B cell (primary cell): ENCODE measurements around the gene ARHGAP28. TPM values are rescaled to one million over a fixed set of nuclear protein-coding genes. Genes with fewer than 3 reads are reported as not detected.

Experiments
- ATAC-seq: fragments of 200-7000 bp; cut with Tn5 transposase; one replicate; pipeline ENCODE4 v1.10.0; 2021; ENCODE audit warnings: low read depth, mild to moderate bottlenecking, moderate number of reproducible peaks, moderate library complexity
- CTCF ChIA-PET: fragments of 350-600 bp; sonication (Branson Sonifier 250); formaldehyde crosslinking; loops from one replicate; lab custom pipeline; 2021; ENCODE audit warnings: antibody characterized with exemption, inconsistent platforms; lab: Charles Lee
- POLR2A ChIA-PET: fragments of 350-600 bp; sonication (Branson Sonifier 250); formaldehyde crosslinking; loops from one replicate; lab custom pipeline; 2021; ENCODE audit warnings: antibody characterized with exemption; lab: Charles Lee
- DNase-seq: peaks from one replicate; pipeline ENCODE4 v3.0.0; 2013
- H2AFZ ChIP-seq: 2 replicates; pipeline ENCODE4 v1.6.1; 2012; ENCODE audit warnings: mild to moderate bottlenecking, low read depth, low read length; ENCODE audit not compliant: insufficient read depth, poor library complexity, severe bottlenecking
- H3K27ac ChIP-seq, 2 donors: 1 replicate in 1 of 2; 2 replicates in 1 of 2; pipeline ENCODE4 v1.5.1; 2012 to 2013; ENCODE audit warnings: low read length in 2 of 2, mild to moderate bottlenecking in 2 of 2, moderate library complexity in 1 of 2
- H3K27me3 ChIP-seq, 4 experiments: fragments of 200-600 bp in 1 of 4; sonication (generic) in 1 of 4; replicated peaks in 1 of 4; 1 replicate in 2 of 4; 2 replicates in 2 of 4; pipeline versions ENCODE4 v1.6.1 to v1.7.0; 2013 to 2016; ENCODE audit warnings: low read length in 3 of 4, mild to moderate bottlenecking in 2 of 4, mixed read lengths in 1 of 4, moderate library complexity in 1 of 4; ENCODE audit not compliant: insufficient read depth in 4 of 4, control insufficient read depth in 3 of 4; ENCODE audit errors: control extremely low read depth in 1 of 4
- H3K36me3 ChIP-seq, 2 experiments: replicated peaks in 1 of 2; 1 replicate in 1 of 2; 2 replicates in 1 of 2; pipeline versions ENCODE4 v1.6.1 to v1.7.1; 2013; ENCODE audit warnings: low read length in 1 of 2; ENCODE audit not compliant: insufficient read depth in 2 of 2, control insufficient read depth in 1 of 2; ENCODE audit errors: control extremely low read depth in 1 of 2, extremely low read depth in 1 of 2
- H3K4me1 ChIP-seq, 2 donors: fragments of 200-600 bp in 1 of 2; sonication (generic) in 1 of 2; 1 replicate in 1 of 2; 2 replicates in 1 of 2; pipeline versions ENCODE4 v1.5.1 to v1.6.1; 2013 to 2017; ENCODE audit warnings: low read length in 2 of 2; ENCODE audit not compliant: control insufficient read depth in 2 of 2, insufficient read depth in 2 of 2
- H3K4me2 ChIP-seq: replicated peaks from 2 replicates; pipeline ENCODE3; 2012; ENCODE audit warnings: mild to moderate bottlenecking, low read depth, low read length; ENCODE audit not compliant: poor library complexity, severe bottlenecking
- H3K4me3 ChIP-seq, 5 experiments: fragments of 200-600 bp in 1 of 5; sonication (generic) in 1 of 5; 1 replicate in 3 of 5; 2 replicates in 2 of 5; pipeline versions ENCODE4 v1.5.1 to v1.7.0; 2011 to 2016; ENCODE audit warnings: low read length in 4 of 5, mild to moderate bottlenecking in 4 of 5, low read depth in 2 of 5, control low read depth in 1 of 5, moderate library complexity in 1 of 5; ENCODE audit not compliant: insufficient read depth in 1 of 5; ENCODE audit errors: control extremely low read depth in 1 of 5, extremely low read depth in 1 of 5
- H3K79me2 ChIP-seq: fragments of 200-600 bp; sonication (generic); one replicate; pipeline ENCODE4 v1.6.0; 2016; ENCODE audit warnings: low read length; ENCODE audit not compliant: control insufficient read depth, insufficient read depth
- H3K9ac ChIP-seq: fragments of 200-600 bp; sonication (generic); 2 replicates; pipeline ENCODE4 v1.6.1; 2017; ENCODE audit warnings: mild to moderate bottlenecking, low read length, moderate library complexity
- H3K9me3 ChIP-seq, 3 donors: one replicate each; pipeline versions ENCODE4 v1.6.1 to v1.7.1; 2013; ENCODE audit warnings: low read length in 2 of 3; ENCODE audit not compliant: control insufficient read depth in 2 of 3, insufficient read depth in 1 of 3; ENCODE audit errors: control extremely low read depth in 1 of 3
- H4K20me1 ChIP-seq: 2 replicates; pipeline ENCODE4 v1.6.0; 2012; ENCODE audit warnings: mild to moderate bottlenecking, low read length; ENCODE audit not compliant: insufficient read depth, control insufficient read depth, poor library complexity, severe bottlenecking
- H3K27ac Mint-ChIP-seq: one replicate; pipeline ENCODE4 v1.8.0; 2021; ENCODE audit warnings: mixed read lengths
- H3K27me3 Mint-ChIP-seq: one replicate; pipeline ENCODE4 v1.8.0; 2021; ENCODE audit warnings: mixed read lengths
- H3K4me1 Mint-ChIP-seq: one replicate; pipeline ENCODE4 v1.8.0; 2021; ENCODE audit warnings: mixed read lengths
- H3K4me3 Mint-ChIP-seq: one replicate; pipeline ENCODE4 v1.8.0; 2021; ENCODE audit warnings: mixed read lengths
- H3K9me3 Mint-ChIP-seq: one replicate; pipeline ENCODE4 v1.8.0; 2022; ENCODE audit warnings: mixed read lengths; ENCODE audit not compliant: insufficient read depth
- CTCF ChIP-seq: fragments of 200-600 bp; IDR thresholded peaks from one replicate; pipeline ENCODE4 v1.8.0; 2022; ENCODE audit warnings: antibody characterized with exemption, mild to moderate bottlenecking
- EZH2 ChIP-seq: IDR thresholded peaks from 2 replicates; pipeline ENCODE4 v1.6.1; 2012; ENCODE audit warnings: borderline replicate concordance, low read depth, mild to moderate bottlenecking, moderate library complexity, low read length; ENCODE audit not compliant: insufficient read depth, poor library complexity, severe bottlenecking
- WGBS: methylation state at CpG from one replicate; pipeline ENCODE4 v1.1.5; 2013; ENCODE audit warnings: missing lambda C conversion rate; ENCODE audit not compliant: insufficient coverage; 5-methylcytosine and 5-hydroxymethylcytosine counted together
- intact Hi-C: fragments of 100-400 bp; cut with micrococcal nuclease; formaldehyde crosslinking; loops from one replicate; pipeline ENCODE4 v1.10.0; 2022
- polyA plus RNA-seq: library from polyadenylated mRNA; depleted of rRNA; stranded (reverse); fragments of >200 nt; gene quantifications from 2 replicates; pipeline ENCODE4 v1.2.3, GENCODE V29; 2012
- total RNA-seq, 2 donors: library from RNA; stranded (reverse); fragments of 120-200 nt in 1 of 2; gene quantifications; 1 replicate in 1 of 2; 2 replicates in 1 of 2; pipeline versions ENCODE4 v1.2.3 to v1.2.4, GENCODE V29; 2013 to 2022

The ARHGAP28 gene
- total and polyA plus RNA-seq, 2 donors (not counting 1 experiment from before 2014, with no cell fraction given), result not detected

DNA sequence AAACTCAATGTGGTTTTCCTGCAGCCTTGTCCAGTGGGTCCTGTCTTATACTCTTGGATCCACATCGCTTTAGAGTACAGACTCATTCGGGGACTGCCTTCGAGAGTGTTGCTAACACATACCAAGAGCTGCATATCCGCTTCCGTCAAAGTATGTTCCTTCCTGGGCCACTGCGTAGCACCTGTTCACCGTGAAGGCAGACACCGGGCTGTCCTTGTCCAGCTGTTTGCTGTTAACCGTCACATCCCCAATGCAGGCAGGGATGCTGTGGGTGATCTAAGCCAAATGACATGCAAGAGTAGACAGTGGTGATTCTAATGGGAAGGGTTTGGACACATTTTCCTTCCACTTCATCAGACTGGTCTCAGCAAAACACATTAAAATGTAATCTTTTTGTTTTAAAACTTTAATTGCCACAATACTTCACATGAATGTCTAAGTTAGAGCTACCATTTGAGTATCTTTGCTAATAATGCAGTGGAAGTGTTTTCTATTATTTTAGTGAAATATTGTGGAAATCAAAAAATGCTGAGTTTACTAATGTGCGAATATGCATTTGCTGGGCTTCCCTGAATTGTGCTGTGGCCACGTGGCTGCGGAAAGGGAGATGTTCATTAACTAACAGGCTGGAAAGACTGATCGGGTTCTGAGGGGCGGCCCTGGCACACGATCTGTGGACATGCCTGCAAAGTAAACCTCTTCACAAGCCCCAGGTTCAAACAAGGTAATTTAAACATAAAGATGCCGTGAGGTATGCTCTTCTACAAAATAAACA lies 219.0 kb downstream of the ARHGAP28 start:
- TF ChIP-seq CTCF (no peak), EZH2 (no peak)
- H4K20me1 ChIP-seq, result no peaks in the 10 kb centered on the region

GRCh38 chr18:6949800-6950586 lies 220.5 kb downstream of the ARHGAP28 start:
- H3K9me3 ChIP-seq, result peaks cover 0 to 24% (median 0%) of the 10 kb centered on the region in 3 donors
- intact Hi-C loops, result no loop called here
- no peak overlapping the region for H3K4me3 Mint-ChIP-seq
- H3K27me3 Mint-ChIP-seq, result no peaks in the 10 kb centered on the region
- H3K4me1 ChIP-seq, result no peaks in the 10 kb centered on the region
- no peaks in the 10 kb centered on the region for H4K20me1 ChIP-seq
- H2AFZ ChIP-seq, result no peak overlapping the region
- DNase-seq, result no peak
- no peaks in the 10 kb centered on the region for H3K4me1 Mint-ChIP-seq
- ChIA-PET CTCF (no interaction called here), POLR2A (no interaction called here)
- no peaks in the 10 kb centered on the region for H3K79me2 ChIP-seq
- no peak for TF ChIP-seq EZH2
- no peak for TF ChIP-seq CTCF
- no peaks in the 10 kb centered on the region for H3K9me3 Mint-ChIP-seq
- WGBS, result 85% methylated on average over 9 of the region's 11 CpGs
- no peaks in the 10 kb centered on the region for H3K36me3 ChIP-seq
- no peak overlapping the region for H3K27ac Mint-ChIP-seq
- no peak overlapping the region for H3K4me2 ChIP-seq
- H3K27me3 ChIP-seq, result no peaks in the 10 kb centered on the region
- no peak for ATAC-seq
- H3K9ac ChIP-seq, result no peak overlapping the region
- H3K4me3 ChIP-seq, result no peak overlapping the region
- no peak overlapping the region for H3K27ac ChIP-seq

More for the DNA sequence above, 219.0 kb downstream of the ARHGAP28 start:
- Histone ChIP-seq H3K9me3 (peaks cover 0 to 13% (median 0%) of the 10 kb centered on the region in 3 donors), H3K27me3 (no peaks in the 10 kb centered on the region), H2AFZ (no peak overlapping the region), H3K4me1 (no peaks in the 10 kb centered on the region), H3K4me2 (no peak overlapping the region), H3K4me3 (no peak overlapping the region), H3K36me3 (no peaks in the 10 kb centered on the region), H3K9ac (no peak overlapping the region), H3K27ac (no peak overlapping the region), H3K79me2 (no peaks in the 10 kb centered on the region)
- CTCF ChIA-PET, result no interaction called here
- WGBS, result 94% methylated on average over 14 of the region's 16 CpGs
- POLR2A ChIA-PET, result no interaction called here
- Mint-ChIP-seq H3K27me3 (no peaks in the 10 kb centered on the region), H3K4me3 (no peak overlapping the region), H3K27ac (no peak overlapping the region), H3K9me3 (no peaks in the 10 kb centered on the region), H3K4me1 (no peaks in the 10 kb centered on the region)
- DNase-seq, result no peak
- ATAC-seq, result no peak
- intact Hi-C loops, result no loop called here
